ENCODE results near the gene RBM25.

- TF ChIP-seq POLR2A (IDR thresholded peaks at IDR 0.05; ENCODE audit: low read depth, low read length): peak; percentile 87
- peak; percentile 84 for TF ChIP-seq POLR2AphosphoS5 (IDR thresholded peaks at IDR 0.05; ENCODE audit: low read depth, low read length)
Observed at GRCh38 chr14:73136387-73137225, 78.3 kb downstream of the RBM25 start, which contains the start of gene PSEN1.

Measured in GM12892 (cell line).